Psoas muscle (tissue), 8 donors: ENCODE measurements around the gene PARP11. TPM values are rescaled to one million over a fixed set of nuclear protein-coding genes. Genes with fewer than 3 reads are reported as not detected.

Source experiments
- ATAC-seq, 4 donors: fragments of 200-7000 bp; cut with Tn5 transposase; one replicate each; pipeline ENCODE4 v1.9.1; 2020; ENCODE audit warnings: moderate library complexity in 3 of 4, mild to moderate bottlenecking in 2 of 4
- DNase-seq, 2 donors: peaks; one replicate each; pipeline ENCODE4 v3.0.0-alpha.2; 2020
- H3K27ac ChIP-seq: fragments of 200-600 bp; one replicate; pipeline ENCODE4 v1.8.0; 2022
- H3K27me3 ChIP-seq, 3 donors: fragments of 200-600 bp in 1 of 3; one replicate each; pipeline versions ENCODE4 v1.6.1 to v1.8.0; 2013 to 2022; ENCODE audit warnings: low read length in 2 of 3, mild to moderate bottlenecking in 2 of 3, moderate library complexity in 1 of 3; ENCODE audit not compliant: insufficient read depth in 3 of 3
- H3K36me3 ChIP-seq, 2 donors: fragments of 200-600 bp in 1 of 2; one replicate each; pipeline versions ENCODE4 v1.6.1 to v1.8.0; 2013 to 2022; ENCODE audit warnings: low read depth in 1 of 2, mild to moderate bottlenecking in 1 of 2, moderate library complexity in 1 of 2; ENCODE audit not compliant: insufficient read depth in 1 of 2
- H3K4me1 ChIP-seq: fragments of 200-600 bp; one replicate; pipeline ENCODE4 v1.8.0; 2022
- H3K4me3 ChIP-seq: fragments of 200-600 bp; one replicate; pipeline ENCODE4 v1.8.0; 2022; ENCODE audit warnings: mild to moderate bottlenecking
- H3K9me3 ChIP-seq: fragments of 200-600 bp; one replicate; pipeline ENCODE4 v1.8.0; 2022
- WGBS, 3 donors: extraction: QIAGEN DNeasy Blood & Tissue Kit; methylation state at CpG; one replicate each; pipeline versions ENCODE4 v1.1.6 to v1.1.7; 2013; 5-methylcytosine and 5-hydroxymethylcytosine counted together
- intact Hi-C, 2 donors: fragments of 100-400 bp; cut with DNase I; formaldehyde crosslinking; loops; one replicate each; pipeline versions ENCODE4 v1.11.0 to v1.14.2; 2022
- long read RNA-seq, 2 donors: library from polyadenylated mRNA; unstranded; transcript quantifications; one replicate each; pipeline ENCODE4 v2.0.0, GENCODE V29; 2021
- polyA plus RNA-seq, 3 donors: library from polyadenylated mRNA; stranded (reverse); fragments of 200-250 nt; gene quantifications; one replicate each; pipeline ENCODE4 v1.2.3, GENCODE V29; 2013
- total RNA-seq, 4 donors: library from RNA; stranded (reverse); fragmentation: NEBNext Ultra II Directional in 2 of 4; extraction: Animal tissue kit (Norgen Biotek cat#: 25700) in 2 of 4; gene quantifications; one replicate each; pipeline versions ENCODE4 v1.2.1 to v1.2.4, GENCODE V29; 2021 to 2023
- TF ChIP-seq, protein P1 (sequence below): fragments of 200-600 bp; IDR thresholded peaks from one replicate; pipeline ENCODE4 v1.8.0; 2022; ENCODE audit warnings: antibody characterized with exemption
- donor health status: healthy with polysubstance abuse.
- donor health status: DM: no; HTN: no; CAD: no; lungs with moderate emphysema.
- donor health status: Bipolar disorder and iron deficiency.
- donor health status: healthy.
- donor health status: DM: yes; HTN: yes; CAD: no.
- donor health status: DM: no; HTN: no; CAD: no.
- donor health status: DM: no; HTN: no; CAD: no.
- donor health status: DM: yes; HTN: yes; CAD: no.

PARP11 gene, protein sequence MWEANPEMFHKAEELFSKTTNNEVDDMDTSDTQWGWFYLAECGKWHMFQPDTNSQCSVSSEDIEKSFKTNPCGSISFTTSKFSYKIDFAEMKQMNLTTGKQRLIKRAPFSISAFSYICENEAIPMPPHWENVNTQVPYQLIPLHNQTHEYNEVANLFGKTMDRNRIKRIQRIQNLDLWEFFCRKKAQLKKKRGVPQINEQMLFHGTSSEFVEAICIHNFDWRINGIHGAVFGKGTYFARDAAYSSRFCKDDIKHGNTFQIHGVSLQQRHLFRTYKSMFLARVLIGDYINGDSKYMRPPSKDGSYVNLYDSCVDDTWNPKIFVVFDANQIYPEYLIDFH
- total RNA-seq: 1 to 10 TPM; 2.6 to 4.0 (median 3.5) TPM
- 1 to 10 TPM in 2 of 3 donors, under 1 TPM in 1; 0.83 to 1.7 (median 1.3) TPM for polyA plus RNA-seq
- long read RNA-seq, donor 1, full-length matches to known transcripts: 1 of 2 reads
- long read RNA-seq, donor 1, partial matches to known transcripts: 0 of 2 reads
- long read RNA-seq, donor 1, other reads (novel, unspliced or antisense): 1 of 2 reads
- long read RNA-seq, donor 2, partial matches to known transcripts: 0 of 3 reads
- long read RNA-seq, donor 2, other reads (novel, unspliced or antisense): 3 of 3 reads

DNA sequence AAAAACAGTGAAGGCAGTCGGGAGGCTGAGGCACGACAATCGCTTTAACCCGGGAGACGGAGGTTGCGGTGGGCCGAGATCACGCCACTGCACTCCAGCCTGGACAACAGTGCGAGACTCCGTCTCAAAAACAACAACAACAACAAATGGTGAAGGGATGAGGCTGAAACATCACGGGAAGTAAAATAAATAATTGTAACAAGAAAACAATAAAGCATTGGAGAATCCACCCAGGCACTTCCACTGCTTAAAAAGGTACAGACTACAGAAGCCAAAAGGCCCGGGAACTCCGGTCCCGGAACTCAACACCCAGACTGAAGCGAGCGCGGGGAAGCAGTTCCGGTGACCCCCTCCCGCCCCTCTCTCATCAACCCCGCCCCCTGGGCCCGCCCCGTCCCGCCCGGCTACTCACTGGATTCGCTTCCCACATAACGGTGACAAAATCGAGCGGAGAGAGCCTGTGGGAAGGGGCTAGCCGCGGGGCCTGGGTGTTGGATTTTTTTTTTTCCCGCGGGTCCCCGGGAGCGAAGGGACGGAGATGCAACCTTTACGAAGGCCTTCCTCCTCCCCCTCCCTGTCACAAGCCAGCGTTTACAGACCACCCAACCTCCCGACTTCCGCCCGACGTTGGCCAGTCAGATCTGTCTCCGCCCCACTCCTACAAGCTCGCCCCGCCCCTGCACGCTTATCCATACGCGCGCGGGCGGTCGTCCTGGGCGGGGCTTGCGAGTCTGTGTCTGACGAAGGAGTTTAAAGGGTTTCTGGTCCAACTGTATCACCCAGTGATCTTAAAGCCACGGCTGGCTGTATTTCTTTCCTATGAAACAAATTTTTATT, at the start of gene PARP11:
TSS of gene PARP11 (minus strand) at position 600 of the 837 bp plus-strand sequence. CDS start at position 430, 170 bp downstream.
- peaks cover 10% of the 10 kb centered on the region for H3K4me1 ChIP-seq
- peak within 1 kb of the TSS; percentile 88 for H3K27ac ChIP-seq
- DNase-seq (peak; percentile 98), ATAC-seq (peak; percentile 100)
- intact Hi-C loops: no loop called here
- TF ChIP-seq, protein P1, sequence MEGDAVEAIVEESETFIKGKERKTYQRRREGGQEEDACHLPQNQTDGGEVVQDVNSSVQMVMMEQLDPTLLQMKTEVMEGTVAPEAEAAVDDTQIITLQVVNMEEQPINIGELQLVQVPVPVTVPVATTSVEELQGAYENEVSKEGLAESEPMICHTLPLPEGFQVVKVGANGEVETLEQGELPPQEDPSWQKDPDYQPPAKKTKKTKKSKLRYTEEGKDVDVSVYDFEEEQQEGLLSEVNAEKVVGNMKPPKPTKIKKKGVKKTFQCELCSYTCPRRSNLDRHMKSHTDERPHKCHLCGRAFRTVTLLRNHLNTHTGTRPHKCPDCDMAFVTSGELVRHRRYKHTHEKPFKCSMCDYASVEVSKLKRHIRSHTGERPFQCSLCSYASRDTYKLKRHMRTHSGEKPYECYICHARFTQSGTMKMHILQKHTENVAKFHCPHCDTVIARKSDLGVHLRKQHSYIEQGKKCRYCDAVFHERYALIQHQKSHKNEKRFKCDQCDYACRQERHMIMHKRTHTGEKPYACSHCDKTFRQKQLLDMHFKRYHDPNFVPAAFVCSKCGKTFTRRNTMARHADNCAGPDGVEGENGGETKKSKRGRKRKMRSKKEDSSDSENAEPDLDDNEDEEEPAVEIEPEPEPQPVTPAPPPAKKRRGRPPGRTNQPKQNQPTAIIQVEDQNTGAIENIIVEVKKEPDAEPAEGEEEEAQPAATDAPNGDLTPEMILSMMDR: no peak
- no peaks in the 10 kb centered on the region for H3K9me3 ChIP-seq
- no peaks in the 10 kb centered on the region for H3K36me3 ChIP-seq
- H3K4me3 ChIP-seq: peak within 1 kb of the TSS; percentile 75
- WGBS, 3 donors: 0 to 1% (median 0%) methylated on average over 50 to 55 of the region's 55 CpGs
- no peaks in the 10 kb centered on the region for H3K27me3 ChIP-seq

DNA sequence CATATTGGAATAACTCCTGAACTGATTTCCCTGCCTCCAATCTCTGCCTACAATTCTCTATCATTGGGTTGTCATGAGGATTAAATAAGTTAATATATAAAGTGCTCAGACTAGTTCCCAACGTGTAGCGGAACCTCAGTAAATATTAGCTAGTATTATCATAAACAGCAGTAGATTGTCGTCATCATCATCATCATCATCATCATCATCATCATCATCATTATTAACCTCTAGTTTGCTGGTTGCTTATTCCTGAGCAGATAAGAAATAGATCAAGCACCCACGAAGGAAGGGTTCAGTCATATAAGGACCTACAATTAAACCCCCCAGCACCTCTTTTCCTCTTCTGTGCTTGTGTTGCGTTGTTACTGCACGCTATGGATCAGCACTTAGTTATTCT, 48.8 kb upstream of the PARP11 start:
- H3K27me3 ChIP-seq: peaks cover 0 to 45% (median 7%) of the 10 kb centered on the region in 3 donors

DNA sequence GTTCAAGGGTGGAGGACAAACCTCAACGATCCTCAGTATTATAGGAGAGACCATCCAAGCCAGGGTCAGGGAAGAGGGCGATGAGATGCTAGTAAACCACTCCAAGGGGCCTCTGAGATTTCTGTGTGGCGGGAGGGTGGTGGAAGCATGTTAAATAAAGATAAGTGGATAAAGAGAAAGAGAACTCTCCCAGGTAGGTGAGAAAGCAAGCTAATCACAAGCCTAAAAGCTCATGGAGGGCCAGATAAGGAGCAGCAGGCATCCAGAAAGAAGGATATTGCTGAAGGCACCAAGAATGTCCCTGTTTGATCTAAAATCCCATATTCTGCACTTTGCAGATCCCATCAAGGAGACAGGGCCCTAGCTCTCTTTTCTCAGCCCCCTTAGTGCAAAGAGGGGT, 48.3 kb upstream of the PARP11 start:
- peaks cover 0 to 41% (median 6%) of the 10 kb centered on the region in 3 donors for H3K27me3 ChIP-seq
- 83 to 86% (median 83%) methylated on average over 3 of the region's 3 CpGs for WGBS, 3 donors

More for the DNA sequence above, 48.8 kb upstream of the PARP11 start:
- H3K27ac ChIP-seq: no peak overlapping the region
- H3K9me3 ChIP-seq: no peaks in the 10 kb centered on the region
- no peak for DNase-seq
- 90 to 93% (median 92%) methylated on average over 6 of the region's 6 CpGs for WGBS, 3 donors
- no peak overlapping the region for H3K4me3 ChIP-seq
- H3K36me3 ChIP-seq: no peaks in the 10 kb centered on the region
- TF ChIP-seq, protein P1: no peak
- no peaks in the 10 kb centered on the region for H3K4me1 ChIP-seq
- no peak for ATAC-seq
- intact Hi-C loops: no loop called here

DNA sequence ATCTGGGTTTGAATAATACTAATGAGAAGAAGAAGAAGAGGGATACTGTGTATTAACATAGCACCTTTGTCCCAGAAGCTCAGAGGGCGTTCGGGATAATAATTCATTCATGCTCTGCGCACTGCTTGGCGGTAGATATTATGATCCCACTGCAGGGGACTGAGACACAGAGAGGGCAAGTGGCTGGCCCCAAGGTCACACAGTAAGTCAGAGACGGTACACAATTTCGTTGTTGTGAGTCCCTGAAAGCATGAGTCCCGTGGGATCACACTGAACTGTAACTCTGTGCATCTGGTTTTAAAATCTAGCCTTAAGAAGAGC, 47.9 kb upstream of the PARP11 start:
- intact Hi-C loops: no loop called here
- no peaks in the 10 kb centered on the region for H3K4me1 ChIP-seq
- H3K36me3 ChIP-seq: no peaks in the 10 kb centered on the region
- no peaks in the 10 kb centered on the region for H3K9me3 ChIP-seq
- no peak for DNase-seq
- TF ChIP-seq, protein P1: no peak
- 77 to 78% (median 77%) methylated on average over 7 of the region's 7 CpGs for WGBS, 3 donors
- no peak for ATAC-seq
- no peak overlapping the region for H3K4me3 ChIP-seq
- H3K27me3 ChIP-seq: peaks cover 0 to 37% (median 6%) of the 10 kb centered on the region in 3 donors
- no peak overlapping the region for H3K27ac ChIP-seq

More for the DNA sequence above, 48.3 kb upstream of the PARP11 start:
- TF ChIP-seq, protein P1: no peak
- Histone ChIP-seq H3K4me1 (no peaks in the 10 kb centered on the region), H3K4me3 (no peak overlapping the region), H3K27ac (no peak overlapping the region), H3K36me3 (no peaks in the 10 kb centered on the region), H3K9me3 (no peaks in the 10 kb centered on the region)
- DNase-seq: no peak
- intact Hi-C loops: no loop called here
- ATAC-seq: no peak
